HCT116 (cell line): ENCODE measurements around the gene DIS3L. TPM values are rescaled to one million over a fixed set of nuclear protein-coding genes. Genes with fewer than 3 reads are reported as not detected.

ENCODE experiments used
- ATAC-seq: fragments of 200-7000 bp; cut with Tn5 transposase; 2 replicates; pipeline ENCODE4 v1.9.1; 2020; ENCODE audit warnings: mild to moderate bottlenecking, moderate library complexity
- BruUV-seq: library from RNA; stranded (reverse); fragments of 400-500 nt; replicated peaks from 2 replicates; lab custom pipeline; 2021; lab: Mats Ljungman, UMichigan
- CTCF ChIA-PET: fragments of 300-600 bp; sonication (Branson Sonifier 250); formaldehyde crosslinking; loops from one replicate; lab custom pipeline; 2021; ENCODE audit warnings: antibody characterized with exemption; lab: Charles Lee
- POLR2A ChIA-PET: fragments of 300-600, 350-600 bp; sonication (Branson Sonifier 250); formaldehyde crosslinking; loops from one replicate; lab custom pipeline; 2021; ENCODE audit warnings: antibody characterized with exemption; lab: Charles Lee
- RAD21 ChIA-PET, 2 experiments: fragments of 300-600 bp; sonication (Branson Sonifier 250); formaldehyde crosslinking; loops; one replicate each; lab custom pipeline; 2023; ENCODE audit warnings: low total read pairs in 2 of 2; ENCODE audit not compliant: uncharacterized antibody in 2 of 2, unreplicated experiment in 2 of 2, low non-redundant PET in 1 of 2; lab: Charles Lee
- DNase-seq: peaks from one replicate; pipeline ENCODE4 v3.0.0-alpha.2; 2010; ENCODE audit warnings: low read depth, low spot score
- H2AFZ ChIP-seq: fragments of 200-600 bp; shearing (Covaris generic), sonication (generic); 2 replicates; pipeline ENCODE4 v1.6.1; 2017; ENCODE audit warnings: low read depth, mixed run types, mixed read lengths, antibody characterized with exemption, low read length; ENCODE audit not compliant: poor library complexity, severe bottlenecking
- H3K27ac ChIP-seq: 2 replicates; pipeline ENCODE4 v1.5.1; 2012; ENCODE audit warnings: low read depth, low read length
- H3K27me3 ChIP-seq: fragments of 200-600 bp; sonication (generic); 2 replicates; pipeline ENCODE4 v1.6.1; 2016; ENCODE audit warnings: mixed run types, low read length, mixed read lengths; ENCODE audit not compliant: insufficient read depth
- H3K36me3 ChIP-seq, 2 experiments: fragments of 200-500 bp in 1 of 2; fragments of 200-600 bp in 1 of 2; sonication (Bioruptor generic) in 1 of 2; sonication (generic) in 1 of 2; 2 replicates each; pipeline versions ENCODE4 v1.5.1 to v1.6.1; 2014 to 2016; ENCODE audit warnings: low read length in 2 of 2, inconsistent platforms in 1 of 2, mixed read lengths in 1 of 2, mixed run types in 1 of 2; ENCODE audit not compliant: insufficient read depth in 2 of 2, control insufficient read depth in 1 of 2
- H3K4me1 ChIP-seq, 2 experiments: fragments of 200-600 bp in 1 of 2; sonication (generic) in 1 of 2; 2 replicates each; pipeline versions ENCODE4 v1.5.1 to v1.6.1; 2012 to 2017; ENCODE audit warnings: low read length in 2 of 2, inconsistent platforms in 1 of 2, mild to moderate bottlenecking in 1 of 2, mixed read lengths in 1 of 2, mixed run types in 1 of 2, moderate library complexity in 1 of 2; ENCODE audit not compliant: insufficient read depth in 2 of 2, control insufficient read depth in 1 of 2
- H3K4me2 ChIP-seq: fragments of 200-600 bp; sonication (generic); 2 replicates; pipeline ENCODE4 v1.6.1; 2017; ENCODE audit warnings: mixed run types, low read length, mixed read lengths
- H3K4me3 ChIP-seq, 2 experiments: fragments of 200-600 bp in 1 of 2; sonication (generic) in 1 of 2; replicated peaks in 1 of 2; 2 replicates each; pipeline ENCODE4 v1.5.1; 2011 to 2016; ENCODE audit warnings: low read length in 2 of 2, control low read depth in 1 of 2, low read depth in 1 of 2, mild to moderate bottlenecking in 1 of 2, mixed read lengths in 1 of 2, mixed run types in 1 of 2
- H3K79me2 ChIP-seq: fragments of 200-600 bp; sonication (generic); 2 replicates; pipeline ENCODE4 v1.6.1; 2017; ENCODE audit warnings: mild to moderate bottlenecking, mixed run types, low read length, moderate library complexity, mixed read lengths; ENCODE audit not compliant: insufficient read depth
- H3K9ac ChIP-seq: fragments of 200-600 bp; sonication (generic); 2 replicates; pipeline ENCODE4 v1.6.1; 2016; ENCODE audit warnings: low read length, mixed read lengths
- H3K9me2 ChIP-seq: fragments of 200-600 bp; sonication (generic), shearing (Covaris generic); 2 replicates; pipeline ENCODE4 v1.6.1; 2017; ENCODE audit warnings: mixed run types, mild to moderate bottlenecking, moderate library complexity; ENCODE audit not compliant: insufficient read depth
- H3K9me3 ChIP-seq, 2 experiments: fragments of 200-500 bp in 1 of 2; fragments of 200-600 bp in 1 of 2; sonication (Bioruptor generic) in 1 of 2; sonication (generic) in 1 of 2; 2 replicates each; pipeline ENCODE4 v1.6.1; 2014 to 2017; ENCODE audit warnings: low read length in 2 of 2, mixed read lengths in 2 of 2, inconsistent platforms in 1 of 2, low read depth in 1 of 2, mild to moderate bottlenecking in 1 of 2, mixed run types in 1 of 2, moderate library complexity in 1 of 2; ENCODE audit not compliant: control insufficient read depth in 1 of 2, insufficient read depth in 1 of 2
- H4K20me1 ChIP-seq: fragments of 200-600 bp; sonication (generic), shearing (Covaris generic); 2 replicates; pipeline ENCODE4 v1.6.1; 2017; ENCODE audit warnings: mixed run types, mild to moderate bottlenecking, moderate library complexity; ENCODE audit not compliant: insufficient read depth
- CBX3 ChIP-seq: IDR thresholded peaks from 2 replicates; pipeline ENCODE4 v1.6.1; 2012; ENCODE audit warnings: low read depth
- CEBPB ChIP-seq: IDR thresholded peaks from 2 replicates; pipeline ENCODE4 v1.6.1; 2012; ENCODE audit warnings: low read depth
- ELF1 ChIP-seq: IDR thresholded peaks from 2 replicates; pipeline ENCODE4 v1.6.1; 2012; ENCODE audit warnings: low read depth, borderline replicate concordance
- EZH2 ChIP-seq: fragments of 200-600 bp; sonication (generic); IDR thresholded peaks from 2 replicates; pipeline ENCODE4 v1.6.1; 2017; ENCODE audit warnings: antibody characterized with exemption, mixed run types
- EZH2phosphoT487 ChIP-seq: fragments of 200-600 bp; IDR thresholded peaks from 2 replicates; pipeline ENCODE4 v1.6.1; 2018; ENCODE audit warnings: antibody characterized with exemption, borderline replicate concordance
- FOSL1 ChIP-seq: IDR thresholded peaks from 2 replicates; pipeline ENCODE4 v1.6.1; 2012; ENCODE audit warnings: low read depth
- POLR2A ChIP-seq: IDR thresholded peaks from 2 replicates; pipeline ENCODE4 v1.7.0; 2011; ENCODE audit warnings: borderline replicate concordance; ENCODE audit not compliant: insufficient read depth, insufficient read length; ENCODE audit errors: extremely low read depth
- RAD21 ChIP-seq: IDR thresholded peaks from 2 replicates; pipeline ENCODE4 v1.6.1; 2012; ENCODE audit warnings: low read depth, mild to moderate bottlenecking
- SIN3A ChIP-seq: IDR thresholded peaks from 2 replicates; pipeline ENCODE4 v1.6.1; 2012; ENCODE audit warnings: low read depth
- SP1 ChIP-seq: IDR thresholded peaks from 2 replicates; pipeline ENCODE4 v1.6.1; 2012; ENCODE audit warnings: low read depth
- SRF ChIP-seq: IDR thresholded peaks from 2 replicates; pipeline ENCODE4 v1.6.1; 2012; ENCODE audit warnings: low read depth
- TCF7L2 ChIP-seq: IDR thresholded peaks from 2 replicates; pipeline ENCODE4 v1.7.0; 2011; ENCODE audit warnings: borderline replicate concordance, inconsistent platforms; ENCODE audit not compliant: insufficient read depth, insufficient read length; ENCODE audit errors: extremely low read depth
- YY1 ChIP-seq: IDR thresholded peaks from 2 replicates; pipeline ENCODE4 v1.6.1; 2011; ENCODE audit warnings: low read length, low read depth, moderate library complexity, mild to moderate bottlenecking; ENCODE audit not compliant: insufficient replicate concordance; ENCODE audit errors: extremely low read depth
- ZFX ChIP-seq: fragments of 450-650 bp; IDR thresholded peaks from 2 replicates; pipeline ENCODE4 v1.6.1; 2017
- ZNF274 ChIP-seq: fragments of 200-500 bp; sonication (Bioruptor generic); IDR thresholded peaks from 2 replicates; pipeline ENCODE4 v1.6.1; 2014; ENCODE audit warnings: mild to moderate bottlenecking, low read depth, low read length, inconsistent platforms
- intact Hi-C: fragments of 100-400 bp; cut with micrococcal nuclease; formaldehyde crosslinking; loops from 2 replicates; pipeline ENCODE4 v1.10.0; 2022
- total RNA-seq: library from RNA; stranded (reverse); gene quantifications from one replicate; pipeline ENCODE4 v1.2.1, GENCODE V29; 2021; ENCODE audit not compliant: unreplicated experiment
- TF ChIP-seq, protein P1 (sequence below): IDR thresholded peaks from 2 replicates; pipeline ENCODE4 v1.6.1; 2012; ENCODE audit warnings: low read depth
- TF ChIP-seq, protein P2 (sequence below): IDR thresholded peaks from 2 replicates; pipeline ENCODE4 v1.6.1; 2012
- TF ChIP-seq, protein P3 (sequence below): IDR thresholded peaks from 2 replicates; pipeline ENCODE4 v1.6.1; 2012
- TF ChIP-seq, protein P4 (sequence below): IDR thresholded peaks from 2 replicates; pipeline ENCODE4 v1.6.1; 2011; ENCODE audit warnings: mild to moderate bottlenecking, low read length, moderate library complexity; ENCODE audit not compliant: insufficient replicate concordance; ENCODE audit errors: extremely low read depth
- TF ChIP-seq, protein P5 (sequence below), 3 experiments: fragments of 200-600 bp in 1 of 3; sonication (generic) in 1 of 3; IDR thresholded peaks in 2 of 3; conservative IDR thresholded peaks in 1 of 3; 2 replicates each; pipeline ENCODE4 v1.5.1; 2012 to 2017; ENCODE audit warnings: low read depth in 2 of 3, low read length in 2 of 3, antibody characterized with exemption in 1 of 3, borderline replicate concordance in 1 of 3, control low read depth in 1 of 3, mild to moderate bottlenecking in 1 of 3, mixed read lengths in 1 of 3, mixed run types in 1 of 3, moderate library complexity in 1 of 3; ENCODE audit not compliant: insufficient read depth in 1 of 3

The DIS3L gene
- total RNA-seq, 1 experiment from 2014 or later, result 32.2 TPM

DNA sequence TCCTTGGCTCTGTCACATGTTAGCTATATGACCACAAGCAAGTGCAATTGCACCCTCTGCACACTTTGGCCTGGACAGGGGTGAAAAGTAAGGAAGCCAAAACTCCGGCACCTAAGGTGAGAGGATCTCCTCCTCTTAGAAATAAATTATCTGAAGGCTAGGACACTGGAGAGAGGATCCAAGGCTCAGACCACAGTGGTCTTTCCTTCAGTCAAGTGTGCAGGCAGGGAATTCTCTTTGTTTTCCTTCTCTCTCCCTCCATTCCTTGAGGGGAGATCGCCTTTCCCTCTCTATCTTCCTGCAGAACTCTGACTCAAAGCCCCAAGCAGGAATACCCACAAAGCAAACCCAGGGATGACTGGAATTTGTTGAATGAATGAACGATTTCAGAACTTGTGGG, 36.7 kb upstream of the DIS3L start:
- POLR2A ChIA-PET, result no interaction called here
- DNase-seq, result no peak
- RAD21 ChIA-PET, result no interaction called here
- ATAC-seq, result no peak
- H4K20me1 ChIP-seq, result no peaks in the 10 kb centered on the region
- no TSS peak for BruUV-seq
- H3K36me3 ChIP-seq, result no peaks in the 10 kb centered on the region
- no peaks in the 10 kb centered on the region for H3K79me2 ChIP-seq
- CTCF ChIA-PET, result no interaction called here
- H3K9ac ChIP-seq, result no peak overlapping the region
- TF ChIP-seq EZH2phosphoT487 (no peak), FOSL1 (no peak), CBX3 (no peak), RAD21 (no peak), ZNF274 (no peak), YY1 (no peak), TCF7L2 (no peak), CEBPB (no peak), SP1 (no peak), ELF1 (no peak), SRF (no peak), SIN3A (no peak), POLR2A (no peak), EZH2 (no peak), ZFX (no peak)
- TF ChIP-seq, protein P1, sequence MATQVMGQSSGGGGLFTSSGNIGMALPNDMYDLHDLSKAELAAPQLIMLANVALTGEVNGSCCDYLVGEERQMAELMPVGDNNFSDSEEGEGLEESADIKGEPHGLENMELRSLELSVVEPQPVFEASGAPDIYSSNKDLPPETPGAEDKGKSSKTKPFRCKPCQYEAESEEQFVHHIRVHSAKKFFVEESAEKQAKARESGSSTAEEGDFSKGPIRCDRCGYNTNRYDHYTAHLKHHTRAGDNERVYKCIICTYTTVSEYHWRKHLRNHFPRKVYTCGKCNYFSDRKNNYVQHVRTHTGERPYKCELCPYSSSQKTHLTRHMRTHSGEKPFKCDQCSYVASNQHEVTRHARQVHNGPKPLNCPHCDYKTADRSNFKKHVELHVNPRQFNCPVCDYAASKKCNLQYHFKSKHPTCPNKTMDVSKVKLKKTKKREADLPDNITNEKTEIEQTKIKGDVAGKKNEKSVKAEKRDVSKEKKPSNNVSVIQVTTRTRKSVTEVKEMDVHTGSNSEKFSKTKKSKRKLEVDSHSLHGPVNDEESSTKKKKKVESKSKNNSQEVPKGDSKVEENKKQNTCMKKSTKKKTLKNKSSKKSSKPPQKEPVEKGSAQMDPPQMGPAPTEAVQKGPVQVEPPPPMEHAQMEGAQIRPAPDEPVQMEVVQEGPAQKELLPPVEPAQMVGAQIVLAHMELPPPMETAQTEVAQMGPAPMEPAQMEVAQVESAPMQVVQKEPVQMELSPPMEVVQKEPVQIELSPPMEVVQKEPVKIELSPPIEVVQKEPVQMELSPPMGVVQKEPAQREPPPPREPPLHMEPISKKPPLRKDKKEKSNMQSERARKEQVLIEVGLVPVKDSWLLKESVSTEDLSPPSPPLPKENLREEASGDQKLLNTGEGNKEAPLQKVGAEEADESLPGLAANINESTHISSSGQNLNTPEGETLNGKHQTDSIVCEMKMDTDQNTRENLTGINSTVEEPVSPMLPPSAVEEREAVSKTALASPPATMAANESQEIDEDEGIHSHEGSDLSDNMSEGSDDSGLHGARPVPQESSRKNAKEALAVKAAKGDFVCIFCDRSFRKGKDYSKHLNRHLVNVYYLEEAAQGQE, result no peak
- TF ChIP-seq, protein P2, sequence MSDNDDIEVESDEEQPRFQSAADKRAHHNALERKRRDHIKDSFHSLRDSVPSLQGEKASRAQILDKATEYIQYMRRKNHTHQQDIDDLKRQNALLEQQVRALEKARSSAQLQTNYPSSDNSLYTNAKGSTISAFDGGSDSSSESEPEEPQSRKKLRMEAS, result no peak
- TF ChIP-seq, protein P3, sequence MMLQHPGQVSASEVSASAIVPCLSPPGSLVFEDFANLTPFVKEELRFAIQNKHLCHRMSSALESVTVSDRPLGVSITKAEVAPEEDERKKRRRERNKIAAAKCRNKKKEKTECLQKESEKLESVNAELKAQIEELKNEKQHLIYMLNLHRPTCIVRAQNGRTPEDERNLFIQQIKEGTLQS, result no peak
- TF ChIP-seq, protein P4, sequence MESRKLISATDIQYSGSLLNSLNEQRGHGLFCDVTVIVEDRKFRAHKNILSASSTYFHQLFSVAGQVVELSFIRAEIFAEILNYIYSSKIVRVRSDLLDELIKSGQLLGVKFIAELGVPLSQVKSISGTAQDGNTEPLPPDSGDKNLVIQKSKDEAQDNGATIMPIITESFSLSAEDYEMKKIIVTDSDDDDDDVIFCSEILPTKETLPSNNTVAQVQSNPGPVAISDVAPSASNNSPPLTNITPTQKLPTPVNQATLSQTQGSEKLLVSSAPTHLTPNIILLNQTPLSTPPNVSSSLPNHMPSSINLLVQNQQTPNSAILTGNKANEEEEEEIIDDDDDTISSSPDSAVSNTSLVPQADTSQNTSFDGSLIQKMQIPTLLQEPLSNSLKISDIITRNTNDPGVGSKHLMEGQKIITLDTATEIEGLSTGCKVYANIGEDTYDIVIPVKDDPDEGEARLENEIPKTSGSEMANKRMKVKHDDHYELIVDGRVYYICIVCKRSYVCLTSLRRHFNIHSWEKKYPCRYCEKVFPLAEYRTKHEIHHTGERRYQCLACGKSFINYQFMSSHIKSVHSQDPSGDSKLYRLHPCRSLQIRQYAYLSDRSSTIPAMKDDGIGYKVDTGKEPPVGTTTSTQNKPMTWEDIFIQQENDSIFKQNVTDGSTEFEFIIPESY, result no peak
- TF ChIP-seq, protein P5, sequence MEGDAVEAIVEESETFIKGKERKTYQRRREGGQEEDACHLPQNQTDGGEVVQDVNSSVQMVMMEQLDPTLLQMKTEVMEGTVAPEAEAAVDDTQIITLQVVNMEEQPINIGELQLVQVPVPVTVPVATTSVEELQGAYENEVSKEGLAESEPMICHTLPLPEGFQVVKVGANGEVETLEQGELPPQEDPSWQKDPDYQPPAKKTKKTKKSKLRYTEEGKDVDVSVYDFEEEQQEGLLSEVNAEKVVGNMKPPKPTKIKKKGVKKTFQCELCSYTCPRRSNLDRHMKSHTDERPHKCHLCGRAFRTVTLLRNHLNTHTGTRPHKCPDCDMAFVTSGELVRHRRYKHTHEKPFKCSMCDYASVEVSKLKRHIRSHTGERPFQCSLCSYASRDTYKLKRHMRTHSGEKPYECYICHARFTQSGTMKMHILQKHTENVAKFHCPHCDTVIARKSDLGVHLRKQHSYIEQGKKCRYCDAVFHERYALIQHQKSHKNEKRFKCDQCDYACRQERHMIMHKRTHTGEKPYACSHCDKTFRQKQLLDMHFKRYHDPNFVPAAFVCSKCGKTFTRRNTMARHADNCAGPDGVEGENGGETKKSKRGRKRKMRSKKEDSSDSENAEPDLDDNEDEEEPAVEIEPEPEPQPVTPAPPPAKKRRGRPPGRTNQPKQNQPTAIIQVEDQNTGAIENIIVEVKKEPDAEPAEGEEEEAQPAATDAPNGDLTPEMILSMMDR (IDR thresholded peaks at IDR 0.05 in 2 of 3, conservative IDR thresholded peaks at IDR 0.05 in 1 of 3; ENCODE audit: borderline replicate concordance in 1 of 3, insufficient read depth in 1 of 3, low read depth in 2 of 3, low read length in 2 of 3), result no peak
- H3K27me3 ChIP-seq, result peaks cover 3% of the 10 kb centered on the region; the same call in 1 of the 2 replicates
- H3K27ac ChIP-seq, result no peak overlapping the region
- intact Hi-C loops, result no loop called here
- no peak overlapping the region for H3K4me2 ChIP-seq
- H2AFZ ChIP-seq, result no peak overlapping the region
- no peaks in the 10 kb centered on the region for H3K9me2 ChIP-seq
- no peak overlapping the region for H3K4me3 ChIP-seq
- H3K9me3 ChIP-seq, result no peaks in the 10 kb centered on the region
- peaks cover 0 to 20% of the 10 kb centered on the region in 2 experiments; a peak in 2 of 4 replicates for H3K4me1 ChIP-seq
